Choroid plexus epithelial cell (primary cell): ENCODE data around the gene ZNRF3.

Experiments
- DNase-seq: peaks from one replicate; pipeline ENCODE4 v3.0.0-alpha.2; 2010; ENCODE audit warnings: low read depth
- H3K4me3 ChIP-seq: 2 replicates; pipeline ENCODE4 v1.5.1; 2011; ENCODE audit warnings: low read depth, mild to moderate bottlenecking, control low read depth, low read length, moderate library complexity
- TF ChIP-seq, protein P1 (sequence below): conservative IDR thresholded peaks from 2 replicates; pipeline ENCODE4 v1.5.1; 2011; ENCODE audit warnings: low read depth, mild to moderate bottlenecking, control low read depth, inconsistent platforms, low read length, moderate library complexity

Gene ZNRF3

DNA sequence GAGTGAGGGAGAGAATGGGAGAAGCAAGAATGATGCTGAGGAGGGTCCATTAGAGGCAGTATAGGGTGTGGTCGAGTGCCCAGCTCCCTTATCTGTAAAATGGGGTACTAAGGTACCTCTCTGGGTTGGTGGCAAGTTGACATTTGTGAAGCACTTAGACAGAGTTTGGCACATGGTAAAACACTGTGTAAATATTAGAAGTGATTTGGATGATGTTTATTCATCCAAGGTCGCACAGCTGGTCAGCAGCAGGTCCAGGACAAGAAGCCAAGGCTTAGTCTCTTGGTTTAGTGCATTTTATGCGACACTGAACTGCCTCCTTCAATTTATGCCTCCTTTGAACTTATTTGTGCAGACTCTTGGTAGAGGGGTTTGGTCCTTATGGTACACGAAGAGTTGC, 208.9 kb downstream of the ZNRF3 start:
- no peak overlapping the region for H3K4me3 ChIP-seq
- no peak for DNase-seq
- TF ChIP-seq, protein P1, sequence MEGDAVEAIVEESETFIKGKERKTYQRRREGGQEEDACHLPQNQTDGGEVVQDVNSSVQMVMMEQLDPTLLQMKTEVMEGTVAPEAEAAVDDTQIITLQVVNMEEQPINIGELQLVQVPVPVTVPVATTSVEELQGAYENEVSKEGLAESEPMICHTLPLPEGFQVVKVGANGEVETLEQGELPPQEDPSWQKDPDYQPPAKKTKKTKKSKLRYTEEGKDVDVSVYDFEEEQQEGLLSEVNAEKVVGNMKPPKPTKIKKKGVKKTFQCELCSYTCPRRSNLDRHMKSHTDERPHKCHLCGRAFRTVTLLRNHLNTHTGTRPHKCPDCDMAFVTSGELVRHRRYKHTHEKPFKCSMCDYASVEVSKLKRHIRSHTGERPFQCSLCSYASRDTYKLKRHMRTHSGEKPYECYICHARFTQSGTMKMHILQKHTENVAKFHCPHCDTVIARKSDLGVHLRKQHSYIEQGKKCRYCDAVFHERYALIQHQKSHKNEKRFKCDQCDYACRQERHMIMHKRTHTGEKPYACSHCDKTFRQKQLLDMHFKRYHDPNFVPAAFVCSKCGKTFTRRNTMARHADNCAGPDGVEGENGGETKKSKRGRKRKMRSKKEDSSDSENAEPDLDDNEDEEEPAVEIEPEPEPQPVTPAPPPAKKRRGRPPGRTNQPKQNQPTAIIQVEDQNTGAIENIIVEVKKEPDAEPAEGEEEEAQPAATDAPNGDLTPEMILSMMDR: no peak

DNA sequence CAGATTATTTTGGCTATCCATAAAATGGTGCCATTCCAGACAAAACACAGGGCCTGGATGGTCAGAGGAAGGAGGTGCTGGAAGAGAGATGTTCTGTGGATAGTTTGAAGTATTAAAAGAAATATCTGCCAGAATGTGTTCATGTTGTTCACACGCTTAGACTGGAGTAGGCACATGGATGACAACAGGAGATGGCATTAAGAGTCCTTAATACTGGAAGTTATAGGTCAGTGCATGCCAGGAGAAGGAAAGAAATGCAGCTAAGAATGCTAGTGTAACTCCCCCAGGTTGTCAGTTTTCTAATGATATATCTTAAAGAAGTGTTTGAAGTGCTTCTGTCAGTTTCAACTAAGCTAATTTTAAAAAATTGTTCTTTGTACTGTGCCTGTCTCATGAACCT, 209.7 kb downstream of the ZNRF3 start:
- no peak overlapping the region for H3K4me3 ChIP-seq
- TF ChIP-seq, protein P1: no peak
- no peak for DNase-seq

DNA sequence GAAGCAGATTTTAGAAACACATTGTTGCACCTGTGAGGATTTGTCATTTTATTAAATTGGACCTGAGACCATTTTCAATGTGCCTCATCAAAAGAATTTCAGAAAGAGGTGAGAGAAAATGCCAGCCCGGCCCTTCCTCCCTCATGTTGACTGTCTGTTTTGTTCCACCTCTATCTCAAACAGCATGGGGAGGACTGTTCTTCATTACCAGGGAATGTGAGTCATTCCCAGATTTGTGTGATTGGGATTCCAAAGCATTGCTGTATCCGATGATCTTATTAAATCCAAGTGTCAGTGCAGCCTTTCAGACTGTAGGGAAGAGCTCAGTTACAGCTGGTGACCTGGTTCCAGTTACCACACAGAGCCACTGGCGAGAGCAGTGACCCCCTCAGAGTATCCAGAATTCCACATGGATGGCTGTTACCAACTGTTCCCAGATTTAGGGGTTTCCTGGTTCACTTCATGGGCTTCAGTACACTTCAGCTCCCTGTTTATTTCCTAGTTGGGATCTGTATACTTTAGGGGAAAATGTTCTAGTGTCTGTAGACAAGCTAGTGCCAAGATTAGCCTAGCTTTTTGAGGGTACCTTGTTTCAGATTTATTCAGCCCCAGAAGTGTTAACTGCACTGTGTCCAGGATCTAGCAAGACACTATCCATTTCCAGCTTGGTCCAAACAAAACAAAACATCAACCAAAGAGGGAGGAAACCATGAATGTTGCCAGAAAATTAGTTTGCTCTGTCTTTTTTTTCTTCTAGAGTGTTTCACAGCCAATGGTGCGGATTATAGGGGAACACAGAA, 210.3 kb downstream of the ZNRF3 start:
- no peak overlapping the region for H3K4me3 ChIP-seq
- TF ChIP-seq, protein P1: no peak
- no peak for DNase-seq

DNA sequence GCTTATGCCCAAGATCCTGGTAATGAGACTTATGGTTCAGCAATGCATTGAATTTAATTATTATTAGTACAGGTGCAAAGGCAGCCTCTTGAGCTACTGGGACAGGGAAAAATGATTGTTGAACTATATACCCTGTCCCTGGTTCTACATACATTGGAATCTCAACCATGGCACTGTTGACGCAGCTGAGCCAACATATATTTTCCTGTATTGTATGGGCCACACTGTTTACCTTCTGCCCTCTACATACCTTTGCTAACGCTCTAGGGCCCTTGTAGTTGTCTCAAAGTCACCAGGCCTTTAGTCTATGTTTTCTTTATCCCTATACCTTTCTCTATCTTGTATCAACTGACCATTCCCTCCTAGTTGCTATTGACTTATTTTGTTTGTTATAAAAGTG, 212.1 kb downstream of the ZNRF3 start:
- H3K4me3 ChIP-seq: no peak overlapping the region
- TF ChIP-seq, protein P1: no peak

DNA sequence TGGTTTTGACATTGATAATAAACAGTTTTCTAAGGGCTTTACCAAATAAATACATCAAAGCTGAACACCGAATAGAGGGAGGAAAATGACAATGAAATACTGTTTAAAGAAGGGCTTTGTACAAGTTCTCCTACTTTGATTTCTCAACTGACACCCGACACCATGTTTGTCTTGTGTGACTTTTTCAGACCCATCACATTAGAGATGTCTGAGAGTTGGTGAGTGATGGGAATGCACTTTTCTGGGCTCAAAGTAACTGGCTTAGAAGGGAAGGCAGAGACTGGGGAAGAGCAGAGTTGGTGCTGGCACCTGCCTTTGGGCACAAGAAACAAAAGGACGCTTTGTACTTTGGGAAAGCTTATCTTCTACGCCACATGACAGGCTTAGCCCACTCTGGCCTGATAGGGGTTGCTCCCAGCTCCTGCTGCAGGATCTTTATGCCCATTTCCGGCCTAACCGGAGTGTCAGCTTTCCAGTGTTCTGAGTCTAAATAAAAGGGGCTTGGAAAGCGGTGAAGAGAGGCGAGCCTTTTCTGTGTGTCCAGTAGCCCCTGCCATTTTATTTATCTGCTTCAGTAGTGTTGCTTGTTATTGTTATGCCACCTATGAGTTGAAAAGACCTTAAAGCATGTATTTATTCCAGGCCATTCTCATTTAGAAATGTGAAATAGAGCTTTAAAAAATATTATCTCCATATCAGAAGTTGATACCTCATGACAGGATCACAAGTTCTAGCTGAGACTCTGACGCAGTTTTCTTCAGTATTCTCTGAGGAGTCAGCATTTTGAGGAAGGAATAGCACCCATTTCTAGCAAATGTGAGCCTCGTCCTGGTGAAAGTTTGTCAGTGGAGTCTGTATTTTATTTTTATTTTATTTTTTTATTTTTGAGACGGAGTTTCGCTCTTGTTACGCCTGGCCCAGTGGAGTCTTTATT, 213.6 kb downstream of the ZNRF3 start:
- TF ChIP-seq, protein P1: no peak
- peak; percentile 57 for DNase-seq
- no peak overlapping the region for H3K4me3 ChIP-seq

More for the DNA sequence above, 212.1 kb downstream of the ZNRF3 start:
- no peak for DNase-seq

DNA sequence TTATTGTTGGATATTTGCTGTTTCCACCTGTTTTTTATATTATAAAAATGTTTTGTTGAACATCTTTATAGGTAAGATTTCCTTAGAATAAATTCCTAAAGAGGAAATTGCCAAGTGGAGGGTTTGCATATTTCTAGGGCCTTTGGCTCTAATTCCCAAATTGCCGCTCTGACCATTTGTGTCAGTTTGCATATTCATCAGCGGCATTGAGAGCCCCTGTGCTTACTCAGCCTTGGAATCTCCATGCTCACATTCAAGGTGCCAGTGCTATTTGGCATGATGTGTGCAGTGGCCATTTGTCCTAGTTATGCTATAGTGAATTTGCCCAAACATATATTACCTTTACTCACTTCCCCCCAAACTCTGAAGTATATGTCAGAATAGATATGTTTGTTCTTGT, 214.9 kb downstream of the ZNRF3 start:
- no peak for DNase-seq
- TF ChIP-seq, protein P1: no peak
- H3K4me3 ChIP-seq: no peak overlapping the region
